H1 (cell line): ENCODE results near the gene OSBPL5. TPM values are rescaled to one million over a fixed set of nuclear protein-coding genes. Genes with fewer than 3 reads are reported as not detected.

Source experiments
- CTCF ChIA-PET: fragments of 300-600 bp; sonication (Branson Sonifier 250); formaldehyde crosslinking; loops from one replicate; lab custom pipeline; 2021; ENCODE audit not compliant: partially characterized antibody; lab: Charles Lee
- POLR2A ChIA-PET: fragments of 300-600 bp; sonication (Branson Sonifier 250); formaldehyde crosslinking; loops from one replicate; lab custom pipeline; 2021; ENCODE audit warnings: inconsistent platforms; ENCODE audit not compliant: partially characterized antibody; lab: Charles Lee
- DNase-seq, 2 experiments: peaks; one replicate each; pipeline versions ENCODE4 v3.0.0 to v3.0.0-alpha.2; 2010 to 2022; ENCODE audit warnings: low spot score in 2 of 2, low read depth in 1 of 2, mixed read lengths in 1 of 2
- FAIRE-seq: peaks from 2 replicates; lab custom pipeline; 2011; peaks lifted over from hg19 to GRCh38; lab: Jason Lieb, UNC
- H2AFZ ChIP-seq: 2 replicates; pipeline ENCODE4 v1.8.1; 2012; ENCODE audit warnings: low read length, inconsistent platforms
- H2AK5ac ChIP-seq: 2 replicates; pipeline ENCODE4 v1.6.1; 2013; ENCODE audit warnings: low read depth, low read length
- H2BK120ac ChIP-seq: replicated peaks from 2 replicates; pipeline ENCODE3; 2013; ENCODE audit warnings: low read depth, low read length, inconsistent platforms
- H2BK12ac ChIP-seq: 2 replicates; pipeline ENCODE4 v1.6.1; 2013; ENCODE audit warnings: low read depth, low read length
- H2BK15ac ChIP-seq: 2 replicates; pipeline ENCODE4 v1.6.1; 2013; ENCODE audit warnings: low read length
- H2BK20ac ChIP-seq: 2 replicates; pipeline ENCODE4 v1.6.1; 2013; ENCODE audit warnings: low read length
- H2BK5ac ChIP-seq: 2 replicates; pipeline ENCODE4 v1.6.1; 2013; ENCODE audit warnings: low read depth, low read length
- H3K14ac ChIP-seq: 2 replicates; pipeline ENCODE4 v1.6.1; 2013; ENCODE audit warnings: inconsistent platforms; ENCODE audit not compliant: insufficient read length
- H3K18ac ChIP-seq: 2 replicates; pipeline ENCODE4 v1.6.1; 2013; ENCODE audit warnings: low read length; ENCODE audit errors: extremely low read depth
- H3K23ac ChIP-seq: 2 replicates; pipeline ENCODE4 v1.6.1; 2013; ENCODE audit warnings: inconsistent platforms; ENCODE audit not compliant: insufficient read length
- H3K23me2 ChIP-seq: 2 replicates; pipeline ENCODE4 v1.6.1; 2013; ENCODE audit warnings: low read depth, low read length
- H3K27ac ChIP-seq: 2 replicates; pipeline ENCODE4 v1.6.1; 2011; ENCODE audit warnings: low read depth, low read length, inconsistent platforms
- H3K27me3 ChIP-seq, 4 experiments: replicated peaks in 1 of 4; 1 replicate in 1 of 4; 2 replicates in 3 of 4; pipeline versions ENCODE4 v1.6.1 to v1.8.1; 2011 to 2013; ENCODE audit warnings: low read length in 3 of 4, mild to moderate bottlenecking in 3 of 4, inconsistent platforms in 2 of 4, mixed read lengths in 2 of 4, moderate library complexity in 1 of 4; ENCODE audit not compliant: control insufficient read depth in 3 of 4, insufficient read depth in 3 of 4; ENCODE audit errors: extremely low read depth in 1 of 4
- H3K36me3 ChIP-seq, 4 experiments: 2 replicates each; pipeline versions ENCODE4 v1.6.1 to v1.8.1; 2011 to 2013; ENCODE audit warnings: mild to moderate bottlenecking in 4 of 4, low read length in 3 of 4, moderate library complexity in 2 of 4, control low read depth in 1 of 4, inconsistent platforms in 1 of 4; ENCODE audit not compliant: insufficient read depth in 4 of 4, control insufficient read depth in 2 of 4
- H3K4ac ChIP-seq: replicated peaks from 2 replicates; pipeline ENCODE3; 2013; ENCODE audit warnings: low read length, low read depth, mixed read lengths, inconsistent platforms; ENCODE audit not compliant: insufficient read length
- H3K4me1 ChIP-seq, 4 experiments: replicated peaks in 1 of 4; 1 replicate in 1 of 4; 2 replicates in 3 of 4; pipeline versions ENCODE4 v1.6.1 to v1.8.1; 2011 to 2013; ENCODE audit warnings: low read length in 3 of 4, inconsistent platforms in 2 of 4, mixed read lengths in 1 of 4; ENCODE audit not compliant: insufficient read depth in 4 of 4, control insufficient read depth in 3 of 4
- H3K4me2 ChIP-seq, 2 experiments: 2 replicates each; pipeline versions ENCODE4 v1.6.1 to v1.8.1; 2011 to 2013; ENCODE audit warnings: low read depth in 2 of 2, low read length in 2 of 2, control low read depth in 1 of 2, inconsistent platforms in 1 of 2, mild to moderate bottlenecking in 1 of 2; ENCODE audit not compliant: insufficient read depth in 1 of 2
- H3K4me3 ChIP-seq, 4 experiments: fragments of 200-600, 300-600 bp in 1 of 4; sonication (generic), shearing (Covaris generic), sonication (Bioruptor Twin) in 1 of 4; 2 replicates each; pipeline versions ENCODE4 v1.5.1 to v1.8.1; 2011 to 2016; ENCODE audit warnings: low read length in 4 of 4, low read depth in 3 of 4, control low read depth in 2 of 4, inconsistent platforms in 2 of 4, mild to moderate bottlenecking in 2 of 4, mixed read lengths in 1 of 4, moderate library complexity in 1 of 4; ENCODE audit not compliant: insufficient read depth in 2 of 4; ENCODE audit errors: extremely low read depth in 1 of 4
- H3K56ac ChIP-seq: replicated peaks from 2 replicates; pipeline ENCODE3; 2013; ENCODE audit warnings: low read depth, mild to moderate bottlenecking, mixed read lengths, low read length, inconsistent platforms; ENCODE audit not compliant: insufficient read length
- H3K79me1 ChIP-seq: 2 replicates; pipeline ENCODE4 v1.6.1; 2013; ENCODE audit warnings: low read depth, low read length, control low read depth
- H3K79me2 ChIP-seq, 2 experiments: 2 replicates each; pipeline versions ENCODE4 v1.6.1 to v1.8.1; 2012 to 2013; ENCODE audit warnings: low read length in 2 of 2, mild to moderate bottlenecking in 2 of 2, inconsistent platforms in 1 of 2; ENCODE audit not compliant: insufficient read depth in 2 of 2, control insufficient read depth in 1 of 2
- H3K9ac ChIP-seq, 4 experiments: replicated peaks in 1 of 4; 1 replicate in 1 of 4; 2 replicates in 3 of 4; pipeline versions ENCODE4 v1.6.1 to v1.8.1; 2011 to 2013; ENCODE audit warnings: low read depth in 3 of 4, low read length in 3 of 4, control low read depth in 2 of 4, mild to moderate bottlenecking in 2 of 4, moderate library complexity in 2 of 4, inconsistent platforms in 1 of 4; ENCODE audit errors: extremely low read depth in 1 of 4
- H3K9me3 ChIP-seq, 2 experiments: 2 replicates each; pipeline versions ENCODE4 v1.6.1 to v1.8.1; 2012 to 2013; ENCODE audit warnings: mild to moderate bottlenecking in 2 of 2, moderate library complexity in 2 of 2, control low read depth in 1 of 2, inconsistent platforms in 1 of 2, low read depth in 1 of 2, low read length in 1 of 2, mixed read lengths in 1 of 2; ENCODE audit not compliant: insufficient read depth in 2 of 2
- H4K20me1 ChIP-seq, 2 experiments: replicated peaks in 1 of 2; 2 replicates each; pipeline versions ENCODE3 to v1.8.1; 2011 to 2013; ENCODE audit warnings: inconsistent platforms in 2 of 2, low read length in 2 of 2, mild to moderate bottlenecking in 1 of 2; ENCODE audit not compliant: insufficient read depth in 2 of 2, control insufficient read depth in 1 of 2
- H4K5ac ChIP-seq: 2 replicates; pipeline ENCODE4 v1.6.1; 2013; ENCODE audit warnings: low read length, low read depth, mixed read lengths, inconsistent platforms; ENCODE audit not compliant: insufficient read length
- H4K8ac ChIP-seq: 2 replicates; pipeline ENCODE4 v1.8.0; 2013; ENCODE audit warnings: mild to moderate bottlenecking, moderate library complexity, low read length, inconsistent platforms; ENCODE audit not compliant: insufficient read depth; ENCODE audit errors: extremely low read depth
- H4K91ac ChIP-seq: replicated peaks from 2 replicates; pipeline ENCODE3; 2013; ENCODE audit warnings: low read length, mixed read lengths, inconsistent platforms; ENCODE audit not compliant: insufficient read length
- KDM4A ChIP-seq: IDR thresholded peaks from one replicate; pipeline ENCODE4 v1.7.1; 2012; ENCODE audit warnings: low read depth, mild to moderate bottlenecking, moderate library complexity, low read length, inconsistent platforms; ENCODE audit not compliant: severe bottlenecking
- POLR2A ChIP-seq, 2 experiments: IDR thresholded peaks; 1 replicate in 1 of 2; 2 replicates in 1 of 2; pipeline ENCODE4 v1.6.1; 2011; ENCODE audit warnings: low read depth in 2 of 2, low read length in 2 of 2, mild to moderate bottlenecking in 2 of 2; ENCODE audit errors: control extremely low read depth in 1 of 2
- POU5F1 ChIP-seq: IDR thresholded peaks from 2 replicates; pipeline ENCODE4 v1.6.1; 2011; ENCODE audit warnings: low read depth, mild to moderate bottlenecking, low read length, moderate library complexity
- RXRA ChIP-seq: IDR thresholded peaks from 2 replicates; pipeline ENCODE4 v1.6.1; 2011; ENCODE audit warnings: low read depth, mild to moderate bottlenecking, low read length, moderate library complexity; ENCODE audit not compliant: insufficient read depth
- SP1 ChIP-seq: IDR thresholded peaks from 2 replicates; pipeline ENCODE4 v1.6.1; 2011; ENCODE audit warnings: low read depth, low read length
- TAF7 ChIP-seq: optimal IDR thresholded peaks from 2 replicates; pipeline ENCODE3; 2011; ENCODE audit warnings: low read depth, mild to moderate bottlenecking, inconsistent platforms, low read length, moderate library complexity, borderline replicate concordance
- TCF12 ChIP-seq: IDR thresholded peaks from 2 replicates; pipeline ENCODE4 v1.6.1; 2011; ENCODE audit warnings: low read depth, mild to moderate bottlenecking, low read length
- WGBS, 2 experiments: shearing (Covaris generic) in 1 of 2; methylation state at CpG; one replicate each; pipeline versions ENCODE4 v1.1.6 to v1.1.7; 2013 to 2015; ENCODE audit warnings: low lambda C conversion rate in 2 of 2, mixed read lengths in 2 of 2, inconsistent platforms in 1 of 2, low coverage in 1 of 2, missing lambda C conversion rate in 1 of 2; ENCODE audit not compliant: insufficient replicate concordance in 2 of 2, insufficient coverage in 1 of 2, insufficient read length in 1 of 2; ENCODE audit errors: extremely low coverage in 1 of 2, missing lambda C conversion rate in 1 of 2; 5-methylcytosine and 5-hydroxymethylcytosine counted together
- polyA plus RNA-seq, 7 experiments: library from polyadenylated mRNA; depleted of rRNA in 3 of 7; stranded (reverse) in 5 of 7; unstranded in 2 of 7; fragments of >200 nt in 5 of 7; fragments of 200-250 nt in 2 of 7; gene quantifications; 1 replicate in 5 of 7; 2 replicates in 1 of 7; 4 replicates in 1 of 7; pipeline versions ENCODE4 v1.2.1 to v1.2.3, GENCODE V29; 2011 to 2013; ENCODE audit warnings: missing spikeins in 2 of 7, mixed read lengths in 2 of 7
- total RNA-seq: library from RNA; stranded (reverse); fragmentation: NEBNext Ultra II Directional; extraction: Animal tissue kit (Norgen Biotek cat#: 25700); gene quantifications from 2 replicates; pipeline ENCODE4 v1.2.1, GENCODE V29; 2021

The OSBPL5 gene
- total and polyA plus RNA-seq, 2 of the 8 experiments (the other 6 are each of a cell fraction or from before 2014, with no cell fraction given), result 3.4 to 9.9 TPM

- Histone ChIP-seq H3K79me1 (no peaks in the 10 kb centered on the region), H4K20me1 (peaks cover 0 to 2% of the 10 kb centered on the region in 2 experiments), H3K18ac (no peak overlapping the region), H3K27me3 (no peaks in the 10 kb centered on the region; a peak in 1 of 7 replicates), H3K4me1 (no peaks in the 10 kb centered on the region; a peak in 2 of 7 replicates), H4K91ac (no peak overlapping the region), H4K8ac (no peak overlapping the region), H3K9ac (no peak overlapping the region), H3K56ac (no peak overlapping the region), H3K23ac (no peak overlapping the region), H3K9me3 (no peaks in the 10 kb centered on the region), H3K79me2 (no peaks in the 10 kb centered on the region), H3K27ac (no peak overlapping the region), H3K14ac (no peak overlapping the region), H2BK20ac (no peak overlapping the region), H3K4me2 (no peak overlapping the region), H2AK5ac (no peak overlapping the region), H4K5ac (no peak overlapping the region), H2BK15ac (no peak overlapping the region), H3K4me3 (no peak overlapping the region), H2BK120ac (no peak overlapping the region), H3K23me2 (peaks cover 8% of the 10 kb centered on the region; the same call in 1 of the 2 replicates), H2AFZ (no peak overlapping the region), H2BK5ac (no peak overlapping the region), H3K4ac (no peak overlapping the region), H2BK12ac (no peak overlapping the region), H3K36me3 (no peaks in the 10 kb centered on the region)
- no peak for DNase-seq
- 86% methylated on average over 18 of the region's 21 CpGs; no CpG with 5 or more reads in 1 of the 2 experiments for WGBS, 2 experiments
- POLR2A ChIA-PET, result interaction anchor here (1.1 to 2.8 kb wide), 3 partner anchors 9 to 96 kb away, joined by 3 to 7 read pairs (median 6); no protein-coding TSS in a partner anchor
- TF ChIP-seq POU5F1, result no peak
- no peak for TF ChIP-seq TAF7
- TF ChIP-seq SP1, result no peak
- no peak for TF ChIP-seq KDM4A
- TF ChIP-seq TCF12, result no peak
- TF ChIP-seq POLR2A (IDR thresholded peaks at IDR 0.05; ENCODE audit: control extremely low read depth in 1 of 2, low read depth in 2 of 2, low read length in 2 of 2), result no peak
- TF ChIP-seq RXRA, result no peak
- no peak for FAIRE-seq
- CTCF ChIA-PET, result interaction anchor here (0.9 to 3.5 kb wide), 7 partner anchors 9 to 71 kb away, joined by 3 to 25 read pairs (median 4); no protein-coding TSS in a partner anchor
Observed at GRCh38 chr11:3129591-3130268, 35.4 kb downstream of the OSBPL5 start.
